GM19043 (cell line): ENCODE measurements around the gene SEMA3B.
"Not testable (repeated sequence)": the region's sequence is repeated elsewhere in the genome, so short reads cannot be mapped to it uniquely, and the experiment has no call there.

Experiments
- ATAC-seq: cut with Tn5 transposase; IDR thresholded peaks from one replicate; pipeline ENCODE4 v1.9.1; 2021; ENCODE audit warnings: low read depth; ENCODE audit not compliant: unreplicated experiment

The SEMA3B gene

GRCh38 chr3:50237754-50238548 lies 31.0 kb upstream of the SEMA3B start:
- peak; percentile 29 for ATAC-seq

- no peak for ATAC-seq
These were observed 30.4 kb upstream of the SEMA3B start for GRCh38 chr3:50238549-50239026.

- ATAC-seq, result no peak
These were observed 29.3 kb upstream of the SEMA3B start for GRCh38 chr3:50239649-50240048.

GRCh38 chr3:50241163-50241562 lies 27.8 kb upstream of the SEMA3B start:
- ATAC-seq, result no peak

- no peak for ATAC-seq
These were observed 27.1 kb upstream of the SEMA3B start for GRCh38 chr3:50241713-50242380.

GRCh38 chr3:50242381-50242770 lies 26.6 kb upstream of the SEMA3B start:
- no peak for ATAC-seq

GRCh38 chr3:50242851-50243542 lies 25.9 kb upstream of the SEMA3B start:
- no peak for ATAC-seq

GRCh38 chr3:50243543-50243895 lies 25.4 kb upstream of the SEMA3B start:
- no peak for ATAC-seq

GRCh38 chr3:50244813-50245212 lies 24.1 kb upstream of the SEMA3B start:
- not testable (repeated sequence) for ATAC-seq

- ATAC-seq, result no peak
These were observed 23.6 kb upstream of the SEMA3B start for GRCh38 chr3:50245251-50245745.

GRCh38 chr3:50245831-50246516 lies 23.0 kb upstream of the SEMA3B start:
- ATAC-seq, result peak; percentile 68

GRCh38 chr3:50246517-50246954 lies 22.4 kb upstream of the SEMA3B start:
- peak; percentile 52 for ATAC-seq

- ATAC-seq, result no peak
These were observed 20.6 kb upstream of the SEMA3B start for GRCh38 chr3:50248387-50248786.

GRCh38 chr3:50249457-50249856 lies 19.5 kb upstream of the SEMA3B start:
- ATAC-seq, result no peak

- ATAC-seq, result no peak
These were observed 18.4 kb upstream of the SEMA3B start for GRCh38 chr3:50250514-50250913.

GRCh38 chr3:50251220-50251619 lies 17.7 kb upstream of the SEMA3B start:
- no peak for ATAC-seq

GRCh38 chr3:50254577-50255250 lies 14.2 kb upstream of the SEMA3B start:
- ATAC-seq, result no peak

- no peak for ATAC-seq
These were observed 13.7 kb upstream of the SEMA3B start for GRCh38 chr3:50255251-50255615.

GRCh38 chr3:50256978-50257890 lies 11.7 kb upstream of the SEMA3B start:
- no peak for ATAC-seq
